Right atrium auricular region (tissue), 2 donors: Measurements from ENCODE around the gene GRM7. TPM values are rescaled to one million over a fixed set of nuclear protein-coding genes. Genes with fewer than 3 reads are reported as not detected.

Experiments
- DNase-seq: peaks from one replicate; pipeline ENCODE4 v3.0.0-alpha.2; 2019; ENCODE audit warnings: low spot score
- H3K27ac ChIP-seq, 2 donors: fragments of 200-600 bp; sonication (generic); 1 replicate in 1 of 2; 2 replicates in 1 of 2; pipeline ENCODE4 v1.5.1; 2016 to 2019
- H3K27me3 ChIP-seq, 2 donors: fragments of 200-600 bp; sonication (generic); one replicate each; pipeline versions ENCODE4 v1.5.1 to v1.6.0; 2017 to 2019
- H3K36me3 ChIP-seq: fragments of 200-600 bp; sonication (generic); one replicate; pipeline ENCODE4 v1.5.1; 2016
- H3K4me1 ChIP-seq, 2 donors: fragments of 200-600 bp; sonication (generic); one replicate each; pipeline versions ENCODE4 v1.5.1 to v1.6.0; 2017 to 2019
- H3K4me3 ChIP-seq, 2 donors: fragments of 200-600 bp; sonication (generic); 1 replicate in 1 of 2; 2 replicates in 1 of 2; pipeline ENCODE4 v1.5.1; 2017 to 2019; ENCODE audit warnings: mild to moderate bottlenecking in 1 of 2, moderate library complexity in 1 of 2
- H3K9me3 ChIP-seq, 2 donors: fragments of 200-600 bp; sonication (generic); one replicate each; pipeline ENCODE4 v1.5.1; 2019
- total RNA-seq, 2 donors: library from RNA; depleted of rRNA; stranded (reverse); fragments of >200 nt; gene quantifications; one replicate each; pipeline ENCODE4 v1.1.0, GENCODE V29; 2016
- TF ChIP-seq, protein P1 (sequence below), 2 donors: fragments of 200-600 bp; sonication (generic); IDR thresholded peaks; one replicate each; pipeline ENCODE4 v1.5.1; 2019; ENCODE audit warnings: antibody characterized with exemption in 2 of 2

The GRM7 gene
- total RNA-seq, 2 donors from 2014 or later: not detected

DNA sequence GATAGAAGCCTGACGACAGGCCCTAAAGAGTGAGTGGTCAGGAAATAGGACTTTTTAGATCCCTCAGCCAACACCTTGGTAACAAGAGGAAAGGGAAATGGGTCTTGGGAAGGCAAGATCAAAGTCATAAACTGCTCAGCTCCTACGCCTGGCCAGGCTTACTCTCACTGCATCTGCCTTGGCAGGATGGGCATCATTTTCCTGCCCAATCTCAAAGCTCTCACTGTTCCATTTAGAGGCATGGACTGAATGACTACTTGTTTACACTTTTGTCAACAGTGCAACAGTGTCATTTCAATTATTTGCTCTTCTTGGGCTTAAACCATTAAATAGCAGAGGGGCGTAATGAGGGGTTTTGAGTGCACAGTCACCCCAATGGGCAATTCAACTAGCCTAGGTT lies 808.7 kb downstream of the GRM7 start:
- DNase-seq: no peak
- no peak overlapping the region for H3K27ac ChIP-seq
- TF ChIP-seq, protein P1, sequence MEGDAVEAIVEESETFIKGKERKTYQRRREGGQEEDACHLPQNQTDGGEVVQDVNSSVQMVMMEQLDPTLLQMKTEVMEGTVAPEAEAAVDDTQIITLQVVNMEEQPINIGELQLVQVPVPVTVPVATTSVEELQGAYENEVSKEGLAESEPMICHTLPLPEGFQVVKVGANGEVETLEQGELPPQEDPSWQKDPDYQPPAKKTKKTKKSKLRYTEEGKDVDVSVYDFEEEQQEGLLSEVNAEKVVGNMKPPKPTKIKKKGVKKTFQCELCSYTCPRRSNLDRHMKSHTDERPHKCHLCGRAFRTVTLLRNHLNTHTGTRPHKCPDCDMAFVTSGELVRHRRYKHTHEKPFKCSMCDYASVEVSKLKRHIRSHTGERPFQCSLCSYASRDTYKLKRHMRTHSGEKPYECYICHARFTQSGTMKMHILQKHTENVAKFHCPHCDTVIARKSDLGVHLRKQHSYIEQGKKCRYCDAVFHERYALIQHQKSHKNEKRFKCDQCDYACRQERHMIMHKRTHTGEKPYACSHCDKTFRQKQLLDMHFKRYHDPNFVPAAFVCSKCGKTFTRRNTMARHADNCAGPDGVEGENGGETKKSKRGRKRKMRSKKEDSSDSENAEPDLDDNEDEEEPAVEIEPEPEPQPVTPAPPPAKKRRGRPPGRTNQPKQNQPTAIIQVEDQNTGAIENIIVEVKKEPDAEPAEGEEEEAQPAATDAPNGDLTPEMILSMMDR (IDR thresholded peaks at IDR 0.05): no peak
- no peaks in the 10 kb centered on the region for H3K4me1 ChIP-seq
- H3K9me3 ChIP-seq: no peaks in the 10 kb centered on the region
- H3K4me3 ChIP-seq: no peak overlapping the region
- H3K27me3 ChIP-seq: no peaks in the 10 kb centered on the region
- no peaks in the 10 kb centered on the region for H3K36me3 ChIP-seq

DNA sequence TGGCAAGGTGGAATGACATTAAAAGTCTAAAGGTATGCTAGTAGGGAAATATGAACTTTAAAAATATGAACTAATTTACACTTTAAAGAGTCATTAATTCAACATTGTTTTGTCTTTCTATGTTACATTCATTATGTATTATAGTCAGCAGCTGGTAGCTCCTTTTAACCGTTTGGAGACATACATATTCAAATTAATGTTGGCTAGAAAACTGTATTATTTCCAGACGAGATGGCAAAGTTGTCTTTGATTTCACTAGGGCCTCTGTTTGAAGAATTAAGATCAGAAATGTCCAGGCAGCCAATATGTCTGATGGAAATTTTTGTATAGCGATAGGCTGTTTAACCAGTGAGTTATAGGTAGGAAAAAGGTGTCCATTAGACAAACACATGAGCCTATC lies 817.6 kb downstream of the GRM7 start:
- H3K27me3 ChIP-seq: no peaks in the 10 kb centered on the region
- TF ChIP-seq, protein P1 (IDR thresholded peaks at IDR 0.05): no peak
- DNase-seq: no peak
- no peak overlapping the region for H3K4me3 ChIP-seq
- no peaks in the 10 kb centered on the region for H3K9me3 ChIP-seq
- no peaks in the 10 kb centered on the region for H3K36me3 ChIP-seq
- peaks cover 0 to 11% of the 10 kb centered on the region in 2 donors for H3K4me1 ChIP-seq
- H3K27ac ChIP-seq: no peak overlapping the region

DNA sequence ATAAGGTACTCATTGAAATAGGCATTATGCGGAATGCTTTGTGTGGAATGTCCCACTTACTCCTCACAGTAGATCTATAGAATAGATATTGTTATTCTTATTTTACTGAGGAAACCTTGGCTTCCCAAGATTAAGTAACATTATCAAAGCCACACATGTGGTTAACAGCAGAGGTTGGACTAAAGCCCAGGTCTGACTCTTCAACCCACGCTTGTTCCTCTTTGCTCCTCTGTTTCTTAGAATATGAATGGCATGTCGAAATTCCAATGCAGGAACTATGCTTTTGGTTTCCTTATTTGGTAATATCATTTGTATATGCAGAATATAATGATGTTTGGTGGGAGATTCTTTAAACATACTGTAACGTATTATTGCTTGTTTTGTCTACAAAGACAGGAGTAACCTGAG lies 821.9 kb downstream of the GRM7 start:
- H3K4me1 ChIP-seq: peaks cover 0 to 11% of the 10 kb centered on the region in 2 donors
- DNase-seq: peak; percentile 77
- H3K27me3 ChIP-seq: no peaks in the 10 kb centered on the region
- H3K4me3 ChIP-seq: no peak overlapping the region
- H3K9me3 ChIP-seq: no peaks in the 10 kb centered on the region
- peak overlapping the region; percentile 20 to 22 for H3K27ac ChIP-seq
- H3K36me3 ChIP-seq: no peaks in the 10 kb centered on the region
- TF ChIP-seq, protein P1 (IDR thresholded peaks at IDR 0.05): no peak

DNA sequence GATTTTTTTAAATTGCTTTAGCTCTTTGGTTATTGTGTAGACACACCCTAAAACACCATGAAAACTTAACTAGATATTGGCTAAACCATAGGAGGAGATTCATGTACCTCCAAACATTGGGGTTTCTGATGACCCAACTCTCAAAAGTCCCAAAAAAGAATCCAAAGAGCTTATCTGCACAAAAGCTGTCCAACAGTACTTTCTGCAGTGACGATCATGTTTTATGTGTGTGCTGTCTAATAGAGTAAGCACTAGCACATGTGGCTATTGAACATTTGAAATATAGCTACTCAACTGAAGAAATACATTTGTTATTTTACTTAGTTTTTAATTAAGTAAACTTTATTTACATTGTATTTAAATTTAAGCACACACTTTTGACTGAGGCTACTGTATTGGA lies 822.5 kb downstream of the GRM7 start:
- no peaks in the 10 kb centered on the region for H3K9me3 ChIP-seq
- peaks cover 0 to 11% of the 10 kb centered on the region in 2 donors for H3K4me1 ChIP-seq
- H3K36me3 ChIP-seq: no peaks in the 10 kb centered on the region
- H3K27me3 ChIP-seq: no peaks in the 10 kb centered on the region
- TF ChIP-seq, protein P1 (IDR thresholded peaks at IDR 0.05): no peak
- H3K4me3 ChIP-seq: no peak overlapping the region
- H3K27ac ChIP-seq: peak overlapping the region; percentile 20 to 22
- no peak for DNase-seq

DNA sequence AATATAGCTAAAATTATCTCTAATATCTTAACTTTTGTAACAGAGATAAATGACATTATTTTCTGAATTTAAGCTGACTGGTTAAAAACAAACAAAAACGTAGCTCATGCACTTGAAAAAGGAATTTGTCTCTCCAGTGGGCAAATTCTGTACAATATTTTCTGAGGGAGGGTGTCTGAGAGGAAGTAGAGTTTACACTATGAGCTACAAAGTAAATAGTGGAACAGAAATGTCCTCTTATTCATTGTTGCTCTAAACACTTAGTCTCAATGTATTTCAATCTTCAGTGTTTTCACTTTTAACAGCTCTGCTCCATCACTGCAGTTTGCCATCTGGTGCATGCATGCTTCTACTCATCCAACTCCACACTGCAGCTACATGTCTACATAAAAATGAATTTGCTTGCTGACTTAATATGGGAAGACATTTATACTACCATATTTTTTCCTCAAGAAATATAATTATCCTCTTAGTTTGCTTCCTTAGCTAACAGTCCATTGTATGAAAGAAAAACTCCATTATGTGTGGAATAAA lies 823.3 kb downstream of the GRM7 start:
- no peaks in the 10 kb centered on the region for H3K9me3 ChIP-seq
- no peak overlapping the region for H3K4me3 ChIP-seq
- no peaks in the 10 kb centered on the region for H3K27me3 ChIP-seq
- H3K27ac ChIP-seq: no peak overlapping the region
- no peaks in the 10 kb centered on the region for H3K36me3 ChIP-seq
- no peak for DNase-seq
- TF ChIP-seq, protein P1 (IDR thresholded peaks at IDR 0.05): no peak
- peaks cover 0 to 11% of the 10 kb centered on the region in 2 donors for H3K4me1 ChIP-seq
